BLaER1 (cell line): ENCODE results near the gene ARG2.
"Not testable (repeated sequence)": the region's sequence is repeated elsewhere in the genome, so short reads cannot be mapped to it uniquely, and the experiment has no call there.

Experiments
- H3K27ac ChIP-seq: shearing (Covaris generic); formaldehyde crosslinking; 2 replicates; pipeline ENCODE4 v1.8.1; 2022
- H3K27me3 ChIP-seq: shearing (Covaris generic); formaldehyde crosslinking; 2 replicates; pipeline ENCODE4 v1.8.1; 2022
- H3K36me3 ChIP-seq: shearing (Covaris generic); formaldehyde crosslinking; 2 replicates; pipeline ENCODE4 v1.8.1; 2022
- H3K4me1 ChIP-seq: shearing (Covaris generic); formaldehyde crosslinking; 2 replicates; pipeline ENCODE4 v1.8.1; 2022
- H3K4me2 ChIP-seq: shearing (Covaris generic); formaldehyde crosslinking; 2 replicates; pipeline ENCODE4 v1.8.1; 2022
- H3K4me3 ChIP-seq: shearing (Covaris generic); formaldehyde crosslinking; 2 replicates; pipeline ENCODE4 v1.8.1; 2022
- H3K9ac ChIP-seq: shearing (Covaris generic); formaldehyde crosslinking; 2 replicates; pipeline ENCODE4 v1.8.1; 2022
- H3K9me3 ChIP-seq: shearing (Covaris generic); formaldehyde crosslinking; 2 replicates; pipeline ENCODE4 v1.8.1; 2022
- H4K20me1 ChIP-seq: shearing (Covaris generic); formaldehyde crosslinking; 2 replicates; pipeline ENCODE4 v1.8.1; 2022
- Cebpa-rat ChIP-seq: shearing (Covaris generic); IDR thresholded peaks from 2 replicates; pipeline ENCODE4 v1.8.1; 2022

The ARG2 gene

GRCh38 chr14:67584978-67585377 is 34.7 kb upstream of the ARG2 start:
- TF ChIP-seq Cebpa-rat, result no peak
- Histone ChIP-seq H3K9ac (no peak overlapping the region), H3K4me2 (no peak overlapping the region), H3K9me3 (no peaks in the 10 kb centered on the region), H3K36me3 (peaks cover 3% of the 10 kb centered on the region; the same call in 1 of the 2 replicates), H3K27me3 (no peaks in the 10 kb centered on the region), H3K4me3 (no peak overlapping the region), H3K27ac (no peak overlapping the region), H3K4me1 (no peaks in the 10 kb centered on the region), H4K20me1 (no peaks in the 10 kb centered on the region)

GRCh38 chr14:67586369-67586768 is 33.4 kb upstream of the ARG2 start:
- H3K4me3 ChIP-seq, result no peak overlapping the region
- H3K27ac ChIP-seq, result no peak overlapping the region
- no peaks in the 10 kb centered on the region for H3K4me1 ChIP-seq
- no peak overlapping the region for H3K4me2 ChIP-seq
- no peaks in the 10 kb centered on the region for H3K27me3 ChIP-seq
- TF ChIP-seq Cebpa-rat, result no peak
- peaks cover 5% of the 10 kb centered on the region; the same call in 1 of the 2 replicates for H3K36me3 ChIP-seq
- no peaks in the 10 kb centered on the region for H3K9me3 ChIP-seq
- H3K9ac ChIP-seq, result no peak overlapping the region
- H4K20me1 ChIP-seq, result no peaks in the 10 kb centered on the region

GRCh38 chr14:67589204-67589770 is 30.4 kb upstream of the ARG2 start:
- Histone ChIP-seq H3K4me2 (no peak overlapping the region), H3K9me3 (no peaks in the 10 kb centered on the region), H4K20me1 (no peaks in the 10 kb centered on the region), H3K27me3 (no peaks in the 10 kb centered on the region), H3K4me3 (no peak overlapping the region), H3K4me1 (no peaks in the 10 kb centered on the region), H3K36me3 (peaks cover 13% of the 10 kb centered on the region), H3K9ac (no peak overlapping the region), H3K27ac (no peak overlapping the region)
- no peak for TF ChIP-seq Cebpa-rat

GRCh38 chr14:67593650-67594049 is 26.1 kb upstream of the ARG2 start:
- H3K27ac ChIP-seq, H3K4me2 ChIP-seq, H3K4me1 ChIP-seq, H3K9me3 ChIP-seq, H3K9ac ChIP-seq, H4K20me1 ChIP-seq, H3K27me3 ChIP-seq, H3K4me3 ChIP-seq: not testable (repeated sequence)
- H3K36me3 ChIP-seq, result peaks cover 13% of the 10 kb centered on the region

GRCh38 chr14:67595392-67595791 is 24.3 kb upstream of the ARG2 start:
- Histone ChIP-seq H3K4me1 (0 out of 2 replicates have a peak, but pooled peaks cover 6% of the 10 kb centered on the region), H3K9me3 (peaks cover 8% of the 10 kb centered on the region), H4K20me1 (no peaks in the 10 kb centered on the region), H3K9ac (no peak overlapping the region), H3K36me3 (peaks cover 8% of the 10 kb centered on the region; the same call in 1 of the 2 replicates), H3K27ac (no peak overlapping the region), H3K4me2 (no peak overlapping the region), H3K27me3 (peaks cover 14% of the 10 kb centered on the region; the same call in 1 of the 2 replicates), H3K4me3 (no peak overlapping the region)
- no peak for TF ChIP-seq Cebpa-rat

- Histone ChIP-seq H3K27me3 (peaks cover 17% of the 10 kb centered on the region; the same call in 1 of the 2 replicates), H3K9me3 (peaks cover 29% of the 10 kb centered on the region), H3K4me2 (peak within 1 kb of the TSS; percentile 59), H3K36me3 (no peaks in the 10 kb centered on the region), H3K4me1 (peaks cover 18% of the 10 kb centered on the region), H3K27ac (0 out of 2 replicates have a peak within 1 kb of the TSS, but pooled peaks have one; percentile 35), H3K9ac (peak within 1 kb of the TSS; percentile 74), H3K4me3 (peak within 1 kb of the TSS; percentile 73), H4K20me1 (no peaks in the 10 kb centered on the region)
- TF ChIP-seq Cebpa-rat, result no peak
These were observed 19.8 kb upstream of the ARG2 start, which contains the start of gene PIGH for GRCh38 chr14:67599698-67600561. Gene PIGH, minus strand, starts transcription at chr14:67600268. Its CDS starts 65 bp downstream, at chr14:67600203.

GRCh38 chr14:67600562-67600974 is 19.2 kb upstream of the ARG2 start:
- Histone ChIP-seq H3K4me3 (peak overlapping the region; percentile 73), H3K9me3 (peaks cover 29% of the 10 kb centered on the region), H3K4me1 (peaks cover 18% of the 10 kb centered on the region), H3K27me3 (peaks cover 17% of the 10 kb centered on the region; the same call in 1 of the 2 replicates), H3K4me2 (peak overlapping the region; percentile 59; the same call in 1 of the 2 replicates)
- not testable (repeated sequence) for H4K20me1 ChIP-seq, H3K9ac ChIP-seq, H3K27ac ChIP-seq, H3K36me3 ChIP-seq

- peaks cover 18% of the 10 kb centered on the region for H3K4me1 ChIP-seq
- no peak overlapping the region for H3K4me3 ChIP-seq
- H3K27me3 ChIP-seq, result peaks cover 17% of the 10 kb centered on the region; the same call in 1 of the 2 replicates
- no peaks in the 10 kb centered on the region for H4K20me1 ChIP-seq
- no peak overlapping the region for H3K9ac ChIP-seq
- peaks cover 29% of the 10 kb centered on the region for H3K9me3 ChIP-seq
- no peaks in the 10 kb centered on the region for H3K36me3 ChIP-seq
- no peak for TF ChIP-seq Cebpa-rat
- no peak overlapping the region for H3K4me2 ChIP-seq
- H3K27ac ChIP-seq, result no peak overlapping the region
These were observed 17.6 kb upstream of the ARG2 start for GRCh38 chr14:67602076-67602475.

GRCh38 chr14:67602995-67603545 is 16.6 kb upstream of the ARG2 start:
- Histone ChIP-seq H3K9ac (no peak overlapping the region), H3K9me3 (peaks cover 29% of the 10 kb centered on the region), H3K27me3 (peaks cover 17% of the 10 kb centered on the region; the same call in 1 of the 2 replicates), H3K4me3 (no peak overlapping the region), H3K27ac (no peak overlapping the region; the same call in 1 of the 2 replicates), H3K36me3 (no peaks in the 10 kb centered on the region), H4K20me1 (no peaks in the 10 kb centered on the region), H3K4me1 (peaks cover 18% of the 10 kb centered on the region), H3K4me2 (peak overlapping the region; percentile 14; the same call in 1 of the 2 replicates)
- TF ChIP-seq Cebpa-rat, result no peak

GRCh38 chr14:67607646-67608045 is 12.1 kb upstream of the ARG2 start:
- Histone ChIP-seq H3K9ac (no peak overlapping the region), H3K27ac (no peak overlapping the region), H3K4me1 (peaks cover 9% of the 10 kb centered on the region), H4K20me1 (no peaks in the 10 kb centered on the region), H3K4me3 (no peak overlapping the region), H3K27me3 (no peaks in the 10 kb centered on the region), H3K9me3 (no peaks in the 10 kb centered on the region), H3K4me2 (no peak overlapping the region), H3K36me3 (no peaks in the 10 kb centered on the region)
- TF ChIP-seq Cebpa-rat, result no peak
